Spinal cord (tissue), 10 donors: ENCODE results near the gene TAF10. TPM values are rescaled to one million over a fixed set of nuclear protein-coding genes. Genes with fewer than 3 reads are reported as not detected.
A peak's percentile ranks its signal among the peaks of the same experiment; 100 is the strongest.

Source experiments
- DNase-seq, 6 donors: peaks; one replicate each; pipeline versions ENCODE4 v3.0.0 to v3.0.0-alpha.2; 2013 to 2015; ENCODE audit warnings: low spot score in 6 of 6, low read depth in 4 of 6
- H3K27ac ChIP-seq: one replicate; pipeline ENCODE4 v1.5.1; 2013; ENCODE audit warnings: low read depth, low read length, control low read depth
- H3K27me3 ChIP-seq: one replicate; pipeline ENCODE4 v1.6.1; 2013; ENCODE audit warnings: low read length; ENCODE audit not compliant: control insufficient read depth, insufficient read depth
- H3K36me3 ChIP-seq: one replicate; pipeline ENCODE4 v1.6.1; 2013; ENCODE audit warnings: low read length; ENCODE audit not compliant: control insufficient read depth, insufficient read depth
- H3K4me1 ChIP-seq: one replicate; pipeline ENCODE4 v1.6.1; 2013; ENCODE audit warnings: low read length; ENCODE audit not compliant: control insufficient read depth, insufficient read depth
- H3K4me3 ChIP-seq: one replicate; pipeline ENCODE4 v1.5.1; 2013; ENCODE audit warnings: low read depth, low read length, control low read depth
- H3K9me3 ChIP-seq: one replicate; pipeline ENCODE4 v1.6.1; 2013; ENCODE audit warnings: low read length; ENCODE audit not compliant: control insufficient read depth, insufficient read depth
- WGBS: methylation state at CpG from one replicate; pipeline ENCODE4 v1.1.5; 2013; ENCODE audit warnings: missing lambda C conversion rate; ENCODE audit not compliant: insufficient coverage; 5-methylcytosine and 5-hydroxymethylcytosine counted together
- polyA plus RNA-seq, 2 donors: library from polyadenylated mRNA; unstranded; fragments of 120-200 nt; gene quantifications; one replicate each; pipeline ENCODE4 v1.2.1, GENCODE V29; 2013; ENCODE audit not compliant: insufficient read length in 2 of 2
- total RNA-seq, 2 donors: library from RNA; depleted of rRNA in 1 of 2; stranded (reverse); fragments of 120-200 nt in 1 of 2; fragments of >200 nt in 1 of 2; gene quantifications; one replicate each; pipeline versions ENCODE4 v1.2.3 to v1.2.4, GENCODE V29; 2013 to 2014
- donor health status: healthy.

The TAF10 gene
- total and polyA plus RNA-seq, 4 donors, result 14.0 to 103 (median 86.1) TPM

DNA sequence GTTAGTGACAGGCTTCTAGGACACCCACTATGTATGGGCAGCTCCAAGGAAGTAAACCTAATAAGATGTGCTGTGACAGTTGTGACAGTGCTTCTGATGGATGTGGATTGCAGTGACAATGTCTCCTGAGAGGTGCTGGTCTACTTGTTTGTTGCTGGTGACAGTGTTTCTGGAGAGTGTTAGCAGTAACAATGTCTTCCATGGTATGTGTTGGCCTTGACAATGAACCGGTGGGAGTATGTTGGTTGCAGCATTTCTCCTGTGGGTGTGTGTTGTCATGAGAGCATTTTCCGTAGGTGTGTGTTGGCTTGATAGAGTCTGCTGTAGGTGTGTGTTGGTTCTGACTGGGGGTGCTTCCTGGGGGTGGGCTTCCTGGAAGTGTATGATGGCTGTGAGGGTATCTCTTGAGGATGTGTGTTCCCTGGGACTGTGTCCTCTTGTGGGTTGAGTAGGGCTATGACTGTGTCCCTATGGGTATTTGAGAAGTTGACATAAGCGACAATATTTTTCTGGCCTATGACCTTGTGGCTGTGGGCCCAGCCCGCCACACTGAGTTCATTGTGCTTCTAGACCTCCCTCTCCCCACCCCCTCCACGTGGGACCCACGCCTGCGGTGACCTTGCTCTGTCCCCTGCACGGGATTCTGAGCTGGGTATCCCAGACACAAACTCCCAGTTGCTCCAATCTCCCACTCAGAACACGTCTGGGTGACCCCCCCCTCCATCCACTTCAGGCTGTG, 42.4 kb upstream of the TAF10 start:
- WGBS, result 26% methylated on average over 8 of the region's 9 CpGs
- Histone ChIP-seq H3K36me3 (peaks cover 11% of the 10 kb centered on the region), H3K9me3 (no peaks in the 10 kb centered on the region), H3K4me3 (peak overlapping the region; percentile 60), H3K27me3 (peaks cover 6% of the 10 kb centered on the region), H3K27ac (peak overlapping the region; percentile 71), H3K4me1 (peaks cover 16% of the 10 kb centered on the region)
- DNase-seq, result peak in 1 of 6 donors; percentile 22

DNA sequence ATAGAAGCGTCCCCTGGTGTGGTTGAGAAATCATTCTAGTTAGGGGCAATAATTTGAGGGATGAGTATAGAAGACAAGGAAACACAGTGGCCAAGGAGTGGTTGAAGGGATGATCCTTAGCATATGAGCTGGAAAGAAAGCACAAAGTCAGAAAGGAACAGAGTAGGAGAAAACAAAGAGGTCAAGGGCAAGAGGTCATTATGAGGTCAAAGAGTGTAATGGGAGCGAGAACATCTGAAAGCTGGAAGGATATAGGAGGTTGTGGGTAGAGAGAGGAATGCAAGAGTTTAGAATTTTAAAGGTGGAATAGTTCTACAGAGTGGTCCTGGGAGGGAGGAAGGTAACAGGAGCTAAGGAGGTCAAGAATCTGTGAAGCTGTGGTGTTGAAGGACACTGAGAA, 41.6 kb upstream of the TAF10 start:
- H3K27ac ChIP-seq, result no peak overlapping the region

DNA sequence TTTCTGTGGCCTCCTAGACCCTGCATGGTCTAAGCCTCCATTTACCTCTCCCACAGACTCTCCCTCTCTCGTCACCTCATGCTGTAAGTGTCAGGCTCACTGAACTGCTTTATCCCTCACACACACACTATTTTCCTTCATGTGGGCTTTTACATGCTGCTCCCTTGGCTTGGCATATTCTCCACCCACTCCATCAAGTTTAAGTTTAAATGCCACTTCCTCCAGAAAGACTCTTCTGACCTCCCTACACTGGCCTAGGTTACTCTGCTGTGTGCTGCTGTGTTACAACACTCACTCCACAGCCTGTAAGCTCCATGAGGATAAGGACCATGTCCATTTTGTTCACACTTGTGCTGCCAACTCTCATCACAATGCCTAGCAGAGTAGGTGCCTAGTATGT, 41.1 kb upstream of the TAF10 start:
- Histone ChIP-seq H3K4me3 (no peak overlapping the region), H3K27ac (no peak overlapping the region), H3K4me1 (peaks cover 16% of the 10 kb centered on the region), H3K36me3 (peaks cover 15% of the 10 kb centered on the region), H3K27me3 (peaks cover 6% of the 10 kb centered on the region), H3K9me3 (no peaks in the 10 kb centered on the region)
- 73% methylated on average over 1 of the region's 1 CpG for WGBS
- DNase-seq, result no peak

More for the DNA sequence above, 41.6 kb upstream of the TAF10 start:
- no peak overlapping the region for H3K4me3 ChIP-seq
- WGBS, result 88% methylated on average over 2 of the region's 2 CpGs
- H3K9me3 ChIP-seq, result no peaks in the 10 kb centered on the region
- peaks cover 16% of the 10 kb centered on the region for H3K4me1 ChIP-seq
- peaks cover 6% of the 10 kb centered on the region for H3K27me3 ChIP-seq
- no peak for DNase-seq
- peaks cover 15% of the 10 kb centered on the region for H3K36me3 ChIP-seq

DNA sequence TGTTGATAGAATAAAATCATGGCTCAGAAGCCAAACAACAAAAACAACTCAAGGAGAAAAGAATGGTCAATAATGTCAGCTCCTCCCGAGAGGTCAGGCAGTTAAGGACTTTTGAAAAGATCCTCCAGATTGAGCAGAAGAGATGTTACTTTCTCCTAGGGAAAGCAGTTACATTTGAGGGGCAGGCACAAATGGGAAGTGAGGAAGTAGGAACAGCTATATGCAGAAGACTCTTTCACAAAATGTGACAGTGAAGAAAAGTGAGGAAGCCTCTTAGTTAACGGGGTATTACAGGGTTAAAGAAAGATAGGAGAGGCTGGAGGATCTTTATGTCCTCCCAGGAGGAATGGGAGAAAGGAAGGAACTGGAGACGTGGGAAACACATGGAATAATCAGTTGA, 40.2 kb upstream of the TAF10 start:
- H3K27ac ChIP-seq, result no peak overlapping the region
- no peak overlapping the region for H3K4me3 ChIP-seq
- no peak for DNase-seq
- WGBS, result 43% methylated on average over 2 of the region's 3 CpGs
- peaks cover 20% of the 10 kb centered on the region for H3K4me1 ChIP-seq
- H3K36me3 ChIP-seq, result peaks cover 16% of the 10 kb centered on the region
- H3K27me3 ChIP-seq, result peaks cover 6% of the 10 kb centered on the region
- H3K9me3 ChIP-seq, result no peaks in the 10 kb centered on the region

DNA sequence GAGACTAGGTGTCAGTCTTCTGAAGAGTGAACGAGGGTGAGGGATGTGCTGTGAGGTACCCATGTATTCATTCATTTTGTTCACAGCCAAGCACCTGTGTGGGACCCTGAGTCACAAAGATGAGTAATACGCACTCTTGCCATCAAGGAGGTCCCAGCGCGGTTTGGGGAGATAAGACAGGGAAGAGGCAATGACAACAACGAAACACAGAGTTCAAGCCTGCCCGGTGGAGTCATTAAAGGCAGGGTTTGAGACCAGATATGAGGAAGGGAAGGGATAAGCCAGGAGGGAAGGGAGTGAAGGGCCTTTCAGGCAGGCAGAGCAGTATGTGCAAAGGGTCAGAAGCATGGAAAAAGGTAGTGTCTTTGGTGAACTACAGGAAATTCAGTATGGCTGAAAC, 39.0 kb upstream of the TAF10 start:
- H3K4me1 ChIP-seq, result peaks cover 28% of the 10 kb centered on the region

DNA sequence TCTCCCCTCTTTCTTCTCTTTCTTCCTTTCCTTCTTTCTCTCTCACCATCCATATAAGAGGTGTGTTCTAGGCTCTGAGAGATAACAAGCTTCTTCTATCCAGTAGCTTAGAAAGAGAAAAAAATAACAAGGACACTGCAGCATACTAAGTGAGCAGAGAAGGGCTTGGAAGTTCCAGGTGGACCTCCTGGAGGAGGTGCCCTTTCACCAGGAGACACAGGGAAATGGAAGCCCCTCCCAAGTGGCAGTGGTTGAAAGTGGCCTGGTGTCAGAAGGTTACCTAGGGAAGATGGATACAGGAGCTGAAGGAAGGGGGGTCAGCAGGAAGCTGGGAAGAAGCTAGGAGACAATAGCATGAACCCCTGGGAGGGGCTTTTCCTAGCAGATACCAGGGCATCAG, 38.1 kb upstream of the TAF10 start:
- Histone ChIP-seq H3K36me3 (peaks cover 21% of the 10 kb centered on the region), H3K4me1 (peaks cover 28% of the 10 kb centered on the region), H3K9me3 (no peaks in the 10 kb centered on the region), H3K27ac (no peak overlapping the region), H3K27me3 (peaks cover 2% of the 10 kb centered on the region), H3K4me3 (no peak overlapping the region)
- DNase-seq, result no peak

More for the DNA sequence above, 39.0 kb upstream of the TAF10 start:
- no peak overlapping the region for H3K27ac ChIP-seq
- no peak for DNase-seq
- H3K36me3 ChIP-seq, result peaks cover 21% of the 10 kb centered on the region
- H3K4me3 ChIP-seq, result no peak overlapping the region
- peaks cover 2% of the 10 kb centered on the region for H3K27me3 ChIP-seq
- 86% methylated on average over 6 of the region's 6 CpGs for WGBS
- no peaks in the 10 kb centered on the region for H3K9me3 ChIP-seq

DNA sequence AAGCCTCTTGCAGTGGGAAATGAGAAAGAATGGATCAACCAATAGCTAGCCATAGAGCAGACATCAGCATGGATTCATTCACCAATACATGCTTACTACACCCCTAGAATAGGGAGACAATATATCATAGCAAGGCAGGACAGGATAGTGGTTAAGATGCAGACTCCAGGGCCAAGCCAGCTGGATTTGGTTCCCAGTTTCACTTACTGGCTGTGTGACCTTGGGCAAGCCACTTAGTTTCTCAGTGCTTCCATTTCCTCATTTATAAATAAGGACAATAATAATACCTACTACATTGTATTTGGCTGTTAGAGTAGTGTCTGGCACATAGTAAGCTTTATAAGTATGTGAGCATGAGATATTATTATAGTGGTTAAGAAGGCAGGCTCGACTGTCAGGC, 36.5 kb upstream of the TAF10 start:
- Histone ChIP-seq H3K4me3 (no peak overlapping the region), H3K9me3 (no peaks in the 10 kb centered on the region), H3K36me3 (peaks cover 21% of the 10 kb centered on the region), H3K4me1 (peaks cover 19% of the 10 kb centered on the region), H3K27ac (no peak overlapping the region), H3K27me3 (peaks cover 2% of the 10 kb centered on the region)
- 100% methylated on average over 1 of the region's 1 CpG for WGBS
- DNase-seq, result no peak

DNA sequence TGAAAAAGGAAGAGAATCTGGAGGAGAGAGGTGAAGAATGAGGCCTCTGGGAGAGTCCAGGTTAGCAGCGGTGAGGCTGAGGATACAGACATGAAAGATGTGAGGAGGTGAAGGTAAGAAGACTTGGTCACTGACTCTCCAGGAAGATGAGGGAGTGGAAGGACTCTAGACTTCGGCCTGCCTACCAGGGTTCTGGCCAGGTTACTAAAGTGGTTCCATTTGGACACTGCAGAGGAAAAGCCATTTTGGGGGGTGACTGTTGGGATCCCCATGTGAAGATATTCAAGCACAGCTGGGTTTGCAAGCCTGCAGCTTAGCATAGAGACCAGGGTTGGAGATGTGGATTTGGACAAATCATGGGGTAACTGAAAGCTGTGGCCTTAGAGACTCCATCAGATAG, 35.8 kb upstream of the TAF10 start:
- Histone ChIP-seq H3K4me1 (peaks cover 19% of the 10 kb centered on the region), H3K4me3 (no peak overlapping the region), H3K36me3 (peaks cover 21% of the 10 kb centered on the region), H3K9me3 (no peaks in the 10 kb centered on the region), H3K27ac (peak overlapping the region; percentile 74), H3K27me3 (peaks cover 2% of the 10 kb centered on the region)
- WGBS, result 88% methylated on average over 2 of the region's 2 CpGs
- DNase-seq, result no peak

DNA sequence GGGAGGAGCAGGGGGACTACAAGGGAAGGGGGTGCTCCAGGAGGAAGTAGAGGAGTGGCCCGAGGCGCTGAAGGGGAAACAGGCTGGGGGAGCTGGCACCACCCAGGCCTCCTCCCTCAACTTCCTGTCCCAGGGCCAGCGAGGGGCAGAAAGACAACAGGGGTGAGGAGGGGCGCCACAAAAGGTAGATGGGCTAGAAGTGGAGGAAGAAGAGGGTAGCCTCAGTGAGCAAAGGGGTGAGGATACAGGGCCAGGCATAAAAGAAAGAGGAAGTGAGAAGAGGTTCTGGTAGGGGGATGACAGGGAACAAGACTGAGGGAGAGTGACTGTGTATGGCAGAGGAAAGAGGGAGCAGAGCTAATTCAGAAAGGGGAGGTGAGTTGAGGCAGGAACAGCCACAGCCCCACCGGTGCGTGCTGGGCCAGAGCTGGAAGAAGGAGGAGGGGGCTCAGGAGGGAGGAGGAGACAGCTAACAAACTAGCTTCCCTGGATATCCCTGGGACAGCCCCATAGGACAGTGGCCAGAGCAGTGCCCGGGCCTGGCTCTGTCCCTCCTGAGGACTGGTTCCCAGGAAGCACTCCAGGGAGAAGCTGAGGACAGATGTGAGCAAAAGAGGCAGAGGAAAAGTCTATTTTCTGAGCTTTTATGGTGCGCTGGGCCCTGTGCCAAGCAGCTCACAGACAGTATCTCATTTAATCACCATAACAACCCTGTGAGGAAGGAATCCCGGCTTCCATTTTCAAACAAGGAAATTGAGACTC, 35.1 kb upstream of the TAF10 start:
- Histone ChIP-seq H3K4me3 (no peak overlapping the region), H3K4me1 (peaks cover 19% of the 10 kb centered on the region), H3K27me3 (peaks cover 2% of the 10 kb centered on the region), H3K36me3 (peaks cover 21% of the 10 kb centered on the region), H3K9me3 (no peaks in the 10 kb centered on the region), H3K27ac (peak overlapping the region; percentile 74)
- DNase-seq, result peak in 4 of 6 donors; percentile 29 to 78 (median 53)
- WGBS, result 23% methylated on average over 4 of the region's 9 CpGs

DNA sequence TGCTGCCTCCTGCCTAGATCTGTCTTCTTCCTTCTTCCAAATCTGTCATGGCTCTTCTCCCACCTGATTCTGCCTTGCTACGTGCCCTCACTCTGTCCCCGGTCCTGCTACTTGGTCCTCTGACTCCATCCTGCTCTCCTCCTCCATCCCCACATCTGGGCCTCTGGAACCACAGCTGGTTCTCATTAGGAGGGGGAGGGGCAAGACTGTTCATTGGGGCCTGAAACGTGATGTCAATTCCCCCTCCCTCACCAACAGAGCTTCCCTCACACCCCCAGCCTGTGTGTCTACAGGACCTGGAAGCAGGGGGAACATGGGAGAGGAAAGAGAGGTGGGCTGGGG, 34.5 kb upstream of the TAF10 start:
- H3K36me3 ChIP-seq, result peaks cover 22% of the 10 kb centered on the region
- peak overlapping the region; percentile 74 for H3K27ac ChIP-seq
- H3K9me3 ChIP-seq, result no peaks in the 10 kb centered on the region
- peaks cover 2% of the 10 kb centered on the region for H3K27me3 ChIP-seq
- H3K4me3 ChIP-seq, result no peak overlapping the region
- peaks cover 20% of the 10 kb centered on the region for H3K4me1 ChIP-seq
- DNase-seq, result peak in 1 of 6 donors; percentile 65
- WGBS, result 50% methylated on average over 1 of the region's 3 CpGs
